Activated CD8-positive, alpha-beta memory T cell treated with anti-CD3 and anti-CD28 coated beads for 36 hours (primary cell): Measurements from ENCODE around the gene RHOF. TPM values are rescaled to one million over a fixed set of nuclear protein-coding genes. Genes with fewer than 3 reads are reported as not detected.

Experiments
- CTCF ChIA-PET: fragments of 350-600 bp; sonication (Branson Sonifier 250); formaldehyde crosslinking; loops from one replicate; lab custom pipeline; 2021; ENCODE audit warnings: antibody characterized with exemption; lab: Charles Lee
- POLR2A ChIA-PET: fragments of 350-600 bp; sonication (Branson Sonifier 250); formaldehyde crosslinking; loops from one replicate; lab custom pipeline; 2021; ENCODE audit warnings: antibody characterized with exemption; lab: Charles Lee
- total RNA-seq, 2 experiments: library from RNA; stranded (reverse); gene quantifications; one replicate each; pipeline ENCODE4 v1.2.3, GENCODE V29; 2021

RHOF gene
- total RNA-seq, 2 experiments from 2014 or later = 110 to 116 TPM

DNA sequence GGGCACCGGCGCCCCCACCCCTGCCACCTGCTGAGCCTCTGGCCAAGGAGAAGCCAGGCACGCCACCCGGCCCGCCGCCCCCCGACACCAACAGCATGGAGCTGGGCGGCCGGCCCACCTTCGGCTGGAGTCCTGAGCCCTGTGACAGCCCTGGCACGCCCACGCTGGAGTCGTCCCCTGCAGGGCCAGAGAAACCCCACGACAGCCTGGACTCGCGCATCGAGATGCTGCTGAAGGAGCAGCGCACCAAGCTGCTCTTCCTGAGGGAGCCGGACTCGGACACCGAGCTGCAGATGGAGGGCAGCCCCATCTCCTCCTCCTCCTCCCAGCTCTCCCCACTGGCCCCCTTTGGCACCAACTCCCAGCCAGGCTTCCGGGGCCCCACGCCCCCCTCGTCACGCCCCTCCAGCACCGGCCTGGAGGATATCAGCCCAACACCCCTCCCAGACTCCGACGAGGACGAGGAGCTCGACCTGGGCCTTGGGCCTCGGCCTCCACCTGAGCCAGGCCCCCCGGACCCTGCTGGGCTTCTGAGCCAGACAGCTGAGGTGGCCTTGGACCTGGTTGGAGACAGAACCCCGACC is 16.8 kb upstream of the RHOF start:
- ChIA-PET CTCF (interaction anchor here (0.6 to 27.0 kb wide), 9 partner anchors 10 to 120 kb away, joined by 3 to 826 read pairs (median 7); partner anchors contain the start of genes PSMD9 and RHOF), POLR2A (interaction anchor here (1.3 to 3.2 kb wide), 5 partner anchors 9 to 98 kb away, joined by 3 to 55 read pairs (median 13); partner anchors contain the start of genes PSMD9, RHOF and TMEM120B)

DNA sequence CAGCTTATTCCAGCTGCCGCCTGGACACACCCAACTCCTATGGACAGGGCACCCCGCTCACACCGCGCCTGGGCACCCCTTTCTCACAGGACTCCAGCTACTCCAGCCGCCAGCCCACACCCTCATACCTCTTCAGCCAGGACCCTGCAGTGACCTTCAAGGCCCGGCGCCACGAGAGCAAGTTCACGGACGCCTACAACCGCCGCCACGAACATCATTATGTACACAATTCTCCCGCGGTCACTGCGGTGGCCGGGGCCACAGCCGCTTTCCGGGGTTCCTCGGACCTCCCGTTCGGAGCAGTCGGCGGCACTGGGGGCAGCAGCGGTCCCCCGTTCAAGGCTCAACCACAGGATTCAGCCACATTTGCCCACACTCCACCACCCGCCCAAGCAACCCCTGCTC is 16.2 kb upstream of the RHOF start:
- POLR2A ChIA-PET = interaction anchor here (1.6 to 3.2 kb wide), 4 partner anchors 8 to 97 kb away, joined by 3 to 55 read pairs (median 20); partner anchors contain the start of genes RHOF and TMEM120B
- CTCF ChIA-PET = interaction anchor here (1.2 to 27.0 kb wide), 4 partner anchors 10 to 29 kb away, joined by 3 to 826 read pairs (median 12); partner anchors contain the start of gene RHOF

GRCh38 chr12:121808623-121809022 is 15.1 kb upstream of the RHOF start:
- CTCF ChIA-PET = interaction anchor here (27.0 kb wide), 1 partner anchor 23 kb away, joined by 826 read pairs; the partner anchor contains the start of gene RHOF

DNA sequence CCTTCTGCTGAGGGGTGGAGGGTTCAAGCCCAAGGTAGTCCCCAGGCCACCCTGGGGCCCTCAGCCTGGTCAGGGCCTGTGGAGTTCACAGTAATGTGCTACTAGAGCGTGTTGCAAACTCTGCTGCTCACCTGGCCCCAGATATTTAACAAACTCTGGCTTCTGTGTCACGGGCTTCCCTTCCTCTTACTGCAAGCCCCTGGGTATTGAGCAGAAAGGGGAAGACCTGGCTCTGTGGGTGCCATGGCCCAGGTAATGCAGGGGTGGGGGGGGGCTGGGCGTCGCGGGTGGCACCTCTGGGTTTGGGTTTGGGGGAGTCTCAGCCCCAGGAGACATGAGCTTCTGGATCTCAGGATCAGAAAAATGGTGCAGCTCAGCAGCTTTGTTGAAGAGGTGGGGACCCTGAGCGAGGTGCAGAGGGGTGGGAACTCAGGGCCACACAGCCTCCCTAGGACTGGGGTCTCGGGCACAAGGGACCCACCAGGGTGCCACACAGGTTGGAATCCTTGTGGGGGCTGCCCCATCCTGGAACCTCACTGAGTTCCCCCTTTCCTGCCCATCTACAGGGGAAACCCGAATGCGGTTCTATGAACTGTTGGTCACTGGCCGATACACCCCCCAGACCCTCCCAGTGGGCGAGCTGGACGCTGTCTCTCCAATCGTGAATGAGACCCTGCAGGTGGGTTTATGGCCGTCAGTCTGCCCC is 14.3 kb upstream of the RHOF start:
- ChIA-PET CTCF (interaction anchor here (0.7 to 27.0 kb wide), 4 partner anchors 22 to 196 kb away, joined by 3 to 826 read pairs (median 6); partner anchors contain the start of genes PSMD9 and RHOF), POLR2A (interaction anchor here (0.6 to 7.5 kb wide), 3 partner anchors 14 to 63 kb away, joined by 3 to 59 read pairs (median 3); partner anchors contain the start of gene RHOF)

More at GRCh38 chr12:121808623-121809022, 15.1 kb upstream of the RHOF start:
- POLR2A ChIA-PET = no interaction called here

GRCh38 chr12:121806546-121807423 is 13.3 kb upstream of the RHOF start:
- ChIA-PET CTCF (interaction anchor here (0.7 to 27.0 kb wide), 5 partner anchors 10 to 195 kb away, joined by 3 to 826 read pairs (median 3); partner anchors contain the start of genes PSMD9 and RHOF), POLR2A (interaction anchor here (0.5 to 7.5 kb wide), 7 partner anchors 13 to 81 kb away, joined by 3 to 59 read pairs (median 3); partner anchors contain the start of gene RHOF)

GRCh38 chr12:121806009-121806545 is 12.6 kb upstream of the RHOF start:
- ChIA-PET POLR2A (interaction anchor here (0.5 to 7.5 kb wide), 5 partner anchors 12 to 82 kb away, joined by 3 to 59 read pairs (median 3); partner anchors contain the start of gene RHOF), CTCF (interaction anchor here (0.8 to 27.0 kb wide), 3 partner anchors 10 to 83 kb away, joined by 3 to 826 read pairs (median 8); partner anchors contain the start of genes PSMD9 and RHOF)

DNA sequence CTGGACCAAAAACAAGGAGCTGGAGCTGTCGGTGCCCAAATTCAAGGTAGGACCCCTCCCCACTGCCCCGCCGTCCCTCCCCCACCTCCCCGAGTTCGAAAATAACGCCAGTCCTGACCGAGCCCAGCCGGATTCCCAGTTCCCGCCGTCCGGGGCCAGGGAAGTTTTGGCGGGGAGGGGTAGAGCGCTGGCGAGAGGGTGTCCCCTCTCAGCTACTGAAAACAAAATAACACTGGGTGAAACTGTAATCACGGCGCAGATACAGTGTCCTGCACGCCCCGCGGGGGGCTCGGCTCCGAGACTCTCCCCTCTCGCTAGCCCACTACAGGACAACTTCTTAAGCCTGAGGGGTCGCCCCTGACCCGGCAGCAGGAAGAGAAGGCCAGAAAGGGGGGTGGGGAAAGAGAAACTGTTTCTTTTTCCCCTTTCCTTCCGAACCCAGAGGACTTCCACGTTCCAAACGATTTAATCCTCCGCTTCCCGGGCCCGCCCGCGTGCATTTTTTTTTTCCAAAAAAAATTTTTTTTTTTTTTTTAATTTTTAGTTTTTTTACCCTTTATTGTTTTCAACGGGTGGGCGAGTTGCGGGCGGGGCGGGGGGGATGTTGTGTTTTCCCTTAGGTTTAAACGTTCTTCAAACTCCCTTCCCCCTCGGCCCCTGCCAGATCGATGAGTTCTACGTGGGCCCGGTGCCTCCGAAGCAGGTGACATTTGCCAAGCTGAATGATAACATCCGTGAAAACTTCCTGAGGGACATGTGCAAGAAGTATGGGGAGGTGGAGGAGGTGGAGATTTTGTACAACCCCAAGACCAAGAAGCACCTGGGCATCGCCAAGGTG is 11.9 kb upstream of the RHOF start:
- ChIA-PET POLR2A (interaction anchor here (7.5 kb wide), 1 partner anchor 11 kb away, joined by 59 read pairs; the partner anchor contains the start of gene RHOF), CTCF (interaction anchor here (0.8 to 27.0 kb wide), 2 partner anchors 11 to 20 kb away, joined by 3 to 826 read pairs; partner anchors contain the start of gene RHOF)

- CTCF ChIA-PET = interaction anchor here (3.7 to 27.0 kb wide), 2 partner anchors 7 to 19 kb away, joined by 31 to 826 read pairs; partner anchors contain the start of gene RHOF
- POLR2A ChIA-PET = interaction anchor here (0.6 to 7.5 kb wide), 3 partner anchors 11 to 34 kb away, joined by 4 to 59 read pairs (median 4); partner anchors contain the start of gene RHOF
These were observed 11.1 kb upstream of the RHOF start for GRCh38 chr12:121804417-121805111.

- ChIA-PET CTCF (interaction anchor here (3.7 to 27.0 kb wide), 2 partner anchors 8 to 18 kb away, joined by 31 to 826 read pairs; partner anchors contain the start of gene RHOF), POLR2A (interaction anchor here (0.6 to 7.5 kb wide), 5 partner anchors 10 to 35 kb away, joined by 3 to 59 read pairs (median 4); partner anchors contain the start of gene RHOF)
These were observed 10.5 kb upstream of the RHOF start, which contains the start of gene SETD1B for GRCh38 chr12:121803861-121804416. SETD1B (plus strand) TSS chr12:121804009; CDS start chr12:121804738, 729 bp downstream.

GRCh38 chr12:121802843-121803698 is 9.6 kb upstream of the RHOF start:
- ChIA-PET CTCF (interaction anchor here (1.2 to 27.0 kb wide), 3 partner anchors 9 to 131 kb away, joined by 3 to 826 read pairs (median 31); partner anchors contain the start of gene RHOF), POLR2A (interaction anchor here (0.7 to 7.5 kb wide), 5 partner anchors 8 to 176 kb away, joined by 3 to 59 read pairs (median 5); partner anchors contain the start of genes ORAI1 and RHOF)

GRCh38 chr12:121802485-121802842 is 9.0 kb upstream of the RHOF start:
- POLR2A ChIA-PET = interaction anchor here (0.5 to 7.5 kb wide), 6 partner anchors 8 to 1601 kb away, joined by 3 to 59 read pairs (median 8); partner anchors contain the start of genes RHOF, RPLP0 and TMEM120B
- CTCF ChIA-PET = interaction anchor here (1.2 to 27.0 kb wide), 3 partner anchors 9 to 130 kb away, joined by 3 to 826 read pairs (median 31); partner anchors contain the start of gene RHOF

- CTCF ChIA-PET = interaction anchor here (0.6 to 27.0 kb wide), 6 partner anchors 10 to 130 kb away, joined by 3 to 826 read pairs (median 4); partner anchors contain the start of genes PSMD9 and RHOF
- POLR2A ChIA-PET = interaction anchor here (0.5 to 7.5 kb wide), 8 partner anchors 8 to 1601 kb away, joined by 3 to 59 read pairs (median 8); partner anchors contain the start of genes RHOF, RPLP0 and TMEM120B
These were observed 8.4 kb upstream of the RHOF start for GRCh38 chr12:121801595-121802484.
